H9 (cell line): ENCODE measurements around the gene SMAD3. TPM values are rescaled to one million over a fixed set of nuclear protein-coding genes. Genes with fewer than 3 reads are reported as not detected.

ENCODE experiments used
- DNase-seq: peaks from one replicate; pipeline ENCODE4 v3.0.0-alpha.2; 2017
- H2AFZ ChIP-seq: one replicate; pipeline ENCODE4 v1.6.1; 2013; ENCODE audit warnings: mild to moderate bottlenecking, low read length, control low read depth, moderate library complexity
- H2AK5ac ChIP-seq: 2 replicates; pipeline ENCODE4 v1.6.1; 2013; ENCODE audit warnings: low read length, control low read depth, mixed read lengths; ENCODE audit not compliant: insufficient read length
- H2BK120ac ChIP-seq: one replicate; pipeline ENCODE4 v1.6.1; 2013; ENCODE audit warnings: low read depth, mild to moderate bottlenecking, low read length, control low read depth, inconsistent platforms; ENCODE audit not compliant: poor library complexity, severe bottlenecking
- H2BK12ac ChIP-seq: 2 replicates; pipeline ENCODE4 v1.6.1; 2013; ENCODE audit warnings: low read length, control low read depth, mixed read lengths, low read depth; ENCODE audit not compliant: insufficient read length
- H2BK15ac ChIP-seq: 2 replicates; pipeline ENCODE4 v1.6.1; 2013; ENCODE audit warnings: low read depth, low read length, control low read depth
- H2BK20ac ChIP-seq: one replicate; pipeline ENCODE4 v1.6.1; 2013; ENCODE audit warnings: low read depth, mild to moderate bottlenecking, low read length, control low read depth, inconsistent platforms; ENCODE audit not compliant: poor library complexity, severe bottlenecking
- H2BK5ac ChIP-seq: 2 replicates; pipeline ENCODE4 v1.6.1; 2013; ENCODE audit warnings: low read length, control low read depth, mixed read lengths; ENCODE audit not compliant: insufficient read length
- H3K14ac ChIP-seq: 2 replicates; pipeline ENCODE4 v1.6.1; 2013; ENCODE audit warnings: low read length, control low read depth; ENCODE audit not compliant: insufficient read depth
- H3K18ac ChIP-seq: 2 replicates; pipeline ENCODE4 v1.6.1; 2013; ENCODE audit warnings: low read depth, mild to moderate bottlenecking, mixed read lengths, low read length, control low read depth; ENCODE audit not compliant: insufficient read length
- H3K23ac ChIP-seq: 2 replicates; pipeline ENCODE4 v1.6.1; 2013; ENCODE audit warnings: low read length, control low read depth, mixed read lengths, low read depth; ENCODE audit not compliant: insufficient read length
- H3K23me2 ChIP-seq: 2 replicates; pipeline ENCODE4 v1.6.1; 2013; ENCODE audit warnings: low read depth, mild to moderate bottlenecking, mixed read lengths, low read length, control low read depth; ENCODE audit not compliant: insufficient read length, poor library complexity, severe bottlenecking
- H3K27ac ChIP-seq: 2 replicates; pipeline ENCODE4 v1.5.1; 2013; ENCODE audit warnings: low read length, control low read depth, mixed read lengths, low read depth; ENCODE audit not compliant: insufficient read length
- H3K27me3 ChIP-seq: 2 replicates; pipeline ENCODE4 v1.6.1; 2013; ENCODE audit warnings: low read length, control low read depth, inconsistent platforms; ENCODE audit not compliant: insufficient read depth
- H3K4ac ChIP-seq: 2 replicates; pipeline ENCODE4 v1.6.1; 2013; ENCODE audit warnings: low read depth, mild to moderate bottlenecking, control low read depth, inconsistent platforms, low read length, moderate library complexity
- H3K4me1 ChIP-seq: 2 replicates; pipeline ENCODE4 v1.6.1; 2013; ENCODE audit warnings: low read length, control low read depth, inconsistent platforms; ENCODE audit not compliant: insufficient read depth
- H3K4me2 ChIP-seq: 2 replicates; pipeline ENCODE4 v1.6.1; 2013; ENCODE audit warnings: low read length, control low read depth, mixed read lengths; ENCODE audit not compliant: insufficient read length, insufficient read depth
- H3K56ac ChIP-seq: 2 replicates; pipeline ENCODE4 v1.6.1; 2013; ENCODE audit warnings: low read depth, mild to moderate bottlenecking, mixed read lengths, low read length, control low read depth; ENCODE audit not compliant: insufficient read length
- H3K79me1 ChIP-seq: 2 replicates; pipeline ENCODE4 v1.6.1; 2013; ENCODE audit warnings: low read depth, mild to moderate bottlenecking, moderate library complexity, low read length, control low read depth, inconsistent platforms; ENCODE audit not compliant: insufficient read depth, poor library complexity, severe bottlenecking
- H3K79me2 ChIP-seq: 2 replicates; pipeline ENCODE4 v1.6.1; 2013; ENCODE audit warnings: low read length, control low read depth, inconsistent platforms; ENCODE audit not compliant: insufficient read depth
- H3K9ac ChIP-seq: 2 replicates; pipeline ENCODE4 v1.6.1; 2013; ENCODE audit warnings: low read length, control low read depth, mixed read lengths; ENCODE audit not compliant: insufficient read length; ENCODE audit errors: extremely low read depth
- H3K9me3 ChIP-seq: one replicate; pipeline ENCODE4 v1.6.1; 2013; ENCODE audit warnings: low read depth, low read length, inconsistent platforms; ENCODE audit not compliant: control insufficient read depth
- H3T11ph ChIP-seq: one replicate; pipeline ENCODE4 v1.6.1; 2013; ENCODE audit warnings: mild to moderate bottlenecking, low read length, control low read depth, inconsistent platforms
- H4K20me1 ChIP-seq: one replicate; pipeline ENCODE4 v1.6.1; 2013; ENCODE audit not compliant: control insufficient read depth, insufficient read length, insufficient read depth
- H4K5ac ChIP-seq: 2 replicates; pipeline ENCODE4 v1.6.1; 2013; ENCODE audit warnings: low read depth, mild to moderate bottlenecking, mixed read lengths, low read length, control low read depth; ENCODE audit not compliant: insufficient read length
- H4K8ac ChIP-seq: replicated peaks from 2 replicates; pipeline ENCODE4 v1.6.1; 2013; ENCODE audit warnings: low read length, control low read depth, mixed read lengths, low read depth; ENCODE audit not compliant: insufficient read length
- H4K91ac ChIP-seq: 2 replicates; pipeline ENCODE4 v1.6.1; 2013; ENCODE audit warnings: low read depth, mild to moderate bottlenecking, moderate library complexity, mixed read lengths, low read length, control low read depth; ENCODE audit not compliant: insufficient read length
- H3K27ac Mint-ChIP-seq, 3 experiments: 2 replicates in 2 of 3; 3 replicates in 1 of 3; pipeline ENCODE4 v1.8.0; 2020 to 2021; ENCODE audit warnings: mixed read lengths in 3 of 3, mild to moderate bottlenecking in 1 of 3, moderate library complexity in 1 of 3
- H3K27me3 Mint-ChIP-seq: 2 replicates; pipeline ENCODE4 v1.8.0; 2021; ENCODE audit warnings: low read depth, mild to moderate bottlenecking, moderate library complexity, mixed read lengths
- H3K36me3 Mint-ChIP-seq, 3 experiments: 2 replicates in 2 of 3; 3 replicates in 1 of 3; pipeline ENCODE4 v1.8.0; 2020 to 2021; ENCODE audit warnings: low read depth in 3 of 3, mixed read lengths in 3 of 3; ENCODE audit not compliant: insufficient read depth in 1 of 3
- H3K4me1 Mint-ChIP-seq, 2 experiments: 2 replicates each; pipeline ENCODE4 v1.8.0; 2020; ENCODE audit warnings: mixed read lengths in 2 of 2
- H3K4me3 Mint-ChIP-seq, 2 experiments: 2 replicates in 1 of 2; 3 replicates in 1 of 2; pipeline ENCODE4 v1.8.0; 2020 to 2021; ENCODE audit warnings: mild to moderate bottlenecking in 2 of 2, mixed read lengths in 2 of 2, moderate library complexity in 1 of 2
- H3K9me3 Mint-ChIP-seq, 2 experiments: 2 replicates in 1 of 2; 3 replicates in 1 of 2; pipeline ENCODE4 v1.8.0; 2020; ENCODE audit warnings: mild to moderate bottlenecking in 2 of 2, mixed read lengths in 2 of 2, moderate library complexity in 1 of 2
- CTCF ChIP-seq: fragments of 200-600 bp; sonication (generic); conservative IDR thresholded peaks from 3 replicates; pipeline ENCODE4 v1.8.0; 2021; ENCODE audit warnings: antibody characterized with exemption, mild to moderate bottlenecking
- WGBS: extraction: QIAGEN DNeasy Blood & Tissue Kit; methylation state at CpG from one replicate; pipeline ENCODE4 v1.1.7; 2013; ENCODE audit warnings: missing lambda C conversion rate, low lambda C conversion rate, mixed read lengths; ENCODE audit not compliant: insufficient read length; ENCODE audit errors: extremely low coverage; 5-methylcytosine and 5-hydroxymethylcytosine counted together
- total RNA-seq: library from RNA; stranded (reverse); gene quantifications from 2 replicates; pipeline ENCODE4 v1.2.1, GENCODE V29; 2021

Gene SMAD3
- total RNA-seq, 1 experiment from 2014 or later: 26.7 TPM

DNA sequence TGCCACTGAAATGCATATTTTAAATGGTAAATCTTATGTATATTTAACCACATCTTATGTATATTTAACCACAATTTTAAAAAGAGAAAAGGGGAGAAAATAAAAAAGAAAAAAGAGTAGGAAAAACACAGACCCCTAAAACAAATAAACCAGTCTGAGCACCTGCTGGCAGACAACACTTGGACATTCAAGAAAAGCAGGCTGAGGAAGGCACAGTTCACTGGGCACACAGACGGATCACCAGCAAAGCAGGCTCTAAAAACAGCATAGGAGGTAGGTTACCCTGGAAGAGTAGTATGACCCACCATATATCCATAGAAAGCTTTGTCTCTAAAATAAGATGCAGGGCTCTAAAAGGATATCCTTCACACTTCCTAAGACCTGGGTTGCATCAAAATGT lies 162.0 kb downstream of the SMAD3 start:
- Histone ChIP-seq H4K20me1 (no peaks in the 10 kb centered on the region), H3K27me3 (no peaks in the 10 kb centered on the region), H3T11ph (no peak overlapping the region), H3K27ac (no peak overlapping the region), H3K23me2 (no peaks in the 10 kb centered on the region), H2AK5ac (no peak overlapping the region), H2BK120ac (no peak overlapping the region), H4K5ac (no peak overlapping the region), H2BK20ac (no peak overlapping the region), H2BK15ac (no peak overlapping the region), H2BK5ac (no peak overlapping the region), H2BK12ac (no peak overlapping the region), H3K14ac (no peak overlapping the region), H3K23ac (no peak overlapping the region), H3K4me2 (no peak overlapping the region), H3K4ac (no peak overlapping the region), H4K8ac (no peak overlapping the region), H3K79me2 (no peaks in the 10 kb centered on the region), H3K4me1 (no peaks in the 10 kb centered on the region), H4K91ac (no peak overlapping the region), H3K18ac (no peak overlapping the region), H3K9me3 (no peaks in the 10 kb centered on the region), H3K56ac (no peak overlapping the region), H2AFZ (no peak overlapping the region), H3K79me1 (no peaks in the 10 kb centered on the region), H3K9ac (no peak overlapping the region)
- H3K27me3 Mint-ChIP-seq: no peaks in the 10 kb centered on the region
- DNase-seq: no peak
- H3K4me1 Mint-ChIP-seq: no peaks in the 10 kb centered on the region
- no peaks in the 10 kb centered on the region for H3K9me3 Mint-ChIP-seq
- TF ChIP-seq CTCF: no peak
- H3K4me3 Mint-ChIP-seq: no peak overlapping the region
- WGBS: no CpG with 5 or more reads among the region's 1 CpG
- H3K27ac Mint-ChIP-seq: peak overlapping the region in 1 of 3 experiments; percentile 55; a peak in 1 of 7 replicates
- peaks cover 3 to 32% (median 26%) of the 10 kb centered on the region in 3 experiments; a peak in 5 of 7 replicates for H3K36me3 Mint-ChIP-seq
